Activated CD8-positive, alpha-beta memory T cell treated with anti-CD3 and anti-CD28 coated beads, Interleukin-2, amount 50 U/mL, for 24 hours (primary cell): ENCODE results near the gene INPP5D.

ENCODE experiments used
- DNase-seq: peaks from one replicate; pipeline ENCODE4 v3.0.0-alpha.2; 2020; ENCODE audit errors: extremely low read depth

INPP5D gene

DNA sequence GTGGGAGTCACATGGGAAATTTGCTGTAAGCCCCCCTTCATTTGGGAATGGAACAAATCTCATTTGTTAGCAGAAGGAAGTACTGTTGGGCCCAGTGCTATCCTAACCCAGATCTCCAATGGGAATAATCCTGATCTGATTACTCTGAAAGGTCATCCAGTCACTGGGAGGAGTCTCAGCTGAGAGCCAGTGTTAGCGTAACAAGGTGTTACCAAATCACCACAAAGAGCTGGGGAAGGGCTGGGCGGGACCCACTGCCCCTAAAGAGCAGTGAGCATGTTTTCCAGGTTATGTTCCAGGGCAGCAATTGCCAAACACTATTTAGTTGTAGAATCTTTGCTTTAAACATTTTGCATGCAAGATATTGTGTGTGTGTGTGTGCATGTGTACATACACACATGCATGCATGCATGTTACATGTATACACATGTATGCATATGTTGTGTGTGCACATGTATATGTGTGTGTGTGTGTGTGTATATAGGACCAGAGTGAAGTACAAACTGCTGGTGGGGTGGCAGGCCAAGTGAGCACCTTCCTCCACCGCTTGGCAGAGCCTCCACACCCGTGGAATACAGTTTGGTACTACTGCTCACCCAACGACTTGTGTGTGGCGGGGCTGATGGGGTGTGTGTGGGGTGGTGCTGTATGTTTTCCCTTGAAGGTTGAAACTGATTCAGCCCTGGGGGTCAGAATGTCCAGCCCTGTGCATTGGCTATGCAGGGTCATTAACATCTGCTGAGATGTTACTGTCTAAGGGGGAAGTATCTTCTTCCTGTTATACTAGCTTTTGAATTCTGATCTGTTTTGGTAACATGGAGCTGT lies 15.2 kb downstream of the INPP5D start:
- DNase-seq, result no peak

DNA sequence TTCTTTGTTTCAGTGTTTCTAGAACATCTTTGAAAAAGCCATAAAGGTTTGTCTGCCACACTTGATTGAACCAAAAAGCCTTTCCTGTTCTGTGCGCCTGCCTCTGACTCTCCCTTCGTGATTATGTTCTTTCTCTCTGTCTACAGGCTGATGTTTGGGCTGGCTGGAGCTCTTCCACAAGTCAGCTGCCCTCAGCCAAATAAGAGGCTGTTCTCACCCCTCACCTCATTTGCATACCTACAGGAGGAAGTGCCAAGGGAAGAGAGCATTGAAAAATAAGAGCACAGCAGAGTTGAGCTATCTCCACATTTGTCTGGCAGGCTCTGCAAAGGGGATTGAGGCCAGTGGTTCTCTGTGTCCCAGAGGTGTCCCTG lies 15.8 kb downstream of the INPP5D start:
- DNase-seq, result no peak

- DNase-seq, result no peak
Observed at GRCh38 chr2:233076749-233077148, 16.6 kb downstream of the INPP5D start.

DNA sequence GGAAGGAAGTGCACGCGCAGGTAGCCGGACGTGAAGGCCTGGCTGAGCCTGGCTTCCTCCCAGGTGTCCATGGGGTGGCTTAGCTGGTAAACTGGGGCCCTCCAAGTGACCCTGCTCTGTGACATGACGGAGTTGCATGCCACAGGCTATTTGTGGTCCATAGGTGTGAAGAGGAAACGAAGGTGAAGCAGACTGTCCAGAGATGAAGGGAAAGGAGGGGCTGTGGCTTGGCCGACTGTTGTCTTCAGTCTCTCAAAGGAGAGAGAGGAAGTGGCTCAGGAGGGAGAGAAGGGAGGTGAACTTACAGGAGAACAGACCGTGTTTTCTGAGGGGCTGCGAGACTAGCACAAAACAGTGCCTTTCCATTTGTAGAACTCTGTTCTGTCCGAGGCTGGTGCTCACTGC lies 19.3 kb downstream of the INPP5D start:
- no peak for DNase-seq

GRCh38 chr2:233079953-233080835 lies 20.1 kb downstream of the INPP5D start:
- no peak for DNase-seq

- no peak for DNase-seq
Observed at GRCh38 chr2:233080836-233081229, 20.7 kb downstream of the INPP5D start.

DNA sequence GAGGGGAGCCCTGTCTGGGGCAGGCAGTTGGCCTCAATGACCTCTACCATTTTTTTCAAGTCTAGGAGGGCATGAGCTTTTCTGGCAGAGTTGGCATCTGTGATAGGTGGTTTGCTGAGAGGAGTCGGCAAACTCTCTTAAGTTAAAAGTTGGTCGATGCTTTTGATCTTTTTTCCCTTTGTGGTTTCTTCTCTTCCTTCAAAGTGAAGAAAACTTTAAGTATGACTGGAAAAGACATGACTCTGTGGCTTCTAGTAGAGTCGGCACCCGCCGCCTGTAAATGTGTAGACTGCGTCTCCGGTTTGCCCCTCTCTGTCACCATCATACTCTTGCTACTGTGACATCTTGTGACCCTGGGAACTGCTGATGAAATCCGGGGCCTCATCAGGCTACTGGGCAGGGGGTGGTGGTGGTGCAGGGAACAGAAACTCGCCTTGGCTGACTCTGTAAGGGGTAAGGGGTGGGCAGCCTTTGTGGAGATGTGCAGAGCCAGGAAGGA lies 21.1 kb downstream of the INPP5D start:
- DNase-seq, result no peak

DNA sequence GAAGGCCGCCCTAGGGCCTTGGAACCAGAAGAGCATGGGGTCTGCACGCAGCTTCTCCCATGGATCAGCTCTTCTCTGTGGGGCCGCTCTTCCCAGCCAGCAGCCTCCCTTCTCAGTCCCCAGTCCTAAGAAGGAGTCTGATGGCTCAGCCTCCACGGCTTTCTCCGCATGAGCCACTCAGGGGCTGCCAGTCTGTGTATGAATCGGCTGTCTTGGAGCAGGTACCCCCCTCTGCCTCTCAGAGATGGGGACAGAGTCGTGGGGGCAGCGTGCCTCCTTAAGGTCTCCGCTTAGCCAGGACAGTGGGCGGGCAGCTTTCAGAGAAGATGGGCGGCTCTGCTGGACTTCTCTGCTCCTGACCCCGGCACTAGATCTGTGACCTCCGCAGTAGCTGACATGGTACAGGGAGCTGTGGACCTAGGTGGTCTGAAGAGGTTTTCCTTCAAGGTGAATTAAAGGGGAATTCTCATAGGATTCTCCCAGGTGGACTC lies 21.6 kb downstream of the INPP5D start:
- no peak for DNase-seq

DNA sequence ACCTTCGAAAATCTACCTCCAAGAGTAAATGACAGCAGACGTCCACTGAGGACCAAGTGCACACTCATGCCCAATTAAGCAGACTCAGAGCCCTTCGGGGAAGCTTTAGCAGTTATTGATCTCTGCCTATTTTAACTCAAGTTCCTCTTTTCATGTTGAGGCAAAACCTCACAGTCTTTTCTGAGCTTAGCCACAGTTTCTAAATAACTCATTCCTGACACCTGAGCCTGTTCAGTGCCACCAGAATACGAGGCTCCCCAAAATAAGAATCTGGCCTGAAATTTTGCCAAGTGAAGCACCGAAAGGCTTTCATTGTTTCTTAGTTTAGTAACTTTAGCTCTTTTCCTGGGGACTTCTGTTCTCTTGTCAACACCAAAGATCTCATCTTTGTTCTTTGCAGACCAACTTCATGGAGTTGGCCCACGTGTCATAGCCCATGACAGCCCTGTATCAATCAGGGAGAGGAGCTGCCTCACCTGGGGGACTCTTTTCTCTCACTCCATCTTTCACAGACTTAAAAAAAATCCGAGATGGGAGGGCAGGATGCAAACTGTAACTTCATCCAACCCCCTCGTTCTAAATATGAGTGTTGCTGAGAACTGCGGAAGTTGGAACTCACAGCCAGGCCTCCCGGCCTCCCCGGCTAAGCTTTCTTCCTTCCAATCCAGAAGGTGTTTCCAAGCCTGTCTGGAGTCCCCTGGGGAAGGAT lies 22.2 kb downstream of the INPP5D start:
- no peak for DNase-seq

- DNase-seq, result no peak
Observed at GRCh38 chr2:233082931-233083755, 23.0 kb downstream of the INPP5D start.

DNA sequence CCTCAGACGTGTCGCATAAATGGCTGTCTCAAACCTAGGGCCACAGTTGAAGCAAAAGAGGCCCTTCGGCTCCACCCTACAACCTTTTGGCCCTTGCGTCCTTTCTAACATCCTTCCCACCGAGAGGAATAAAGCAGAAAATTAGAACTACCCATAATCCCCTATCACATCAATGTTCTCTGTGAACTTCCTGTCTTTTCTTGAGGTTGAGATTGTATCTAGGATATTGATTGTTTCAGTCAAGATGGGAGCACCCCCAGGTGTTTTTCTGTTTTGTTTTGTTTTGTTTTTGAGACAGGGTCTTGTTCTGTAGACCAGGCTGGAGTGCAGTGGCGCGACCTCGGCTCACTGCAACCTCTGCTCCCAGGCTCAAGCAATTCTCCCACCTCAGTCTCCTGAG lies 23.6 kb downstream of the INPP5D start:
- DNase-seq, result no peak

- no peak for DNase-seq
Observed at GRCh38 chr2:233084488-233084887, 24.3 kb downstream of the INPP5D start.

DNA sequence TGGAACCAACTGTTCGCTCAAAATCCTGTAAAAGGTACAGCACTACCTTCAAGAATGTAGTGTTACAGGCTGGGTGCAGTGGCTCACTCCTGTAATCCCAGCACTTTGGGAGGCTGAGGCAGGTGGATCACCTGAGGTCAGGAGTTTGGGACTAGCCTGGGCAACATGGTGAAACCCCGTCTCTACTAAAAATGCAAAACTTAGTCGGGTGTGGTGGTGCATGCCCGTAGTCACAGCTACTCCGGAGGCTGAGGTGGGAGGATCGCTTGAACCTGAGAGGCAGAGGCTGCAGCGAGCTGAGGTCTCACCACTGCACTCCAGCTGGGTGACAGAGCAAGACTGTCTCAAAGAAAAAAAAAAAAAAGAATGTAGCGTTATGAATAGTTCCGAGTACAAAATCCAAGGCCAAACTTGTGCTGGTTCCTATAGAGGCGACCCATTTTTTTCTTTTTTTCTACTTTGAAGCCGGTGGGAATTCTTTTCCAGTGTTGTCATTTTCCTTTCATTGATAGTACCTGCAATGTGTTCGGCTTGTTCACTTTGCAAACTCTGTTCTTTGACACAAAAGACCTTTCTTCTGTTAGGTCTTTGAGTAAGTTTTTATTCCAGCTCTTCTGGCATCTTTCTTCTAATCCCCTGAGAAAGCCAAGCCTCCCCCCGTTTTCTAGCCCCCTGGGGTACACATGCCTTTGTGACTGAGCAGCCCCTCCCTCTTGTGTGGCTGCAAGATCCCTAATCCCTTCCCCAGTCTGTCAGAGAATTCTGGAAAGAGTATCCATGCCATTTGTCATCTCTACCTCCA lies 25.1 kb downstream of the INPP5D start:
- DNase-seq, result no peak

GRCh38 chr2:233085839-233086150 lies 25.7 kb downstream of the INPP5D start:
- DNase-seq, result no peak

- DNase-seq, result no peak
Observed at GRCh38 chr2:233087713-233088112, 27.6 kb downstream of the INPP5D start.

GRCh38 chr2:233088972-233089345 lies 28.8 kb downstream of the INPP5D start:
- no peak for DNase-seq

- DNase-seq, result no peak
Observed at GRCh38 chr2:233089851-233090250, 29.7 kb downstream of the INPP5D start.

- no peak for DNase-seq
Observed at GRCh38 chr2:233090879-233091278, 30.7 kb downstream of the INPP5D start.

- DNase-seq, result no peak
Observed at GRCh38 chr2:233091595-233092375, 31.6 kb downstream of the INPP5D start.
